Lower lobe of right lung (tissue), 2 donors: ENCODE data around the gene COMP. TPM values are rescaled to one million over a fixed set of nuclear protein-coding genes. Genes with fewer than 3 reads are reported as not detected.

Experiments used
- ATAC-seq, 2 donors: fragments of 200-7000 bp; cut with Tn5 transposase; one replicate each; pipeline ENCODE4 v1.9.1; 2020 to 2022; ENCODE audit warnings: mild to moderate bottlenecking in 2 of 2, moderate library complexity in 2 of 2
- DNase-seq: peaks from one replicate; pipeline ENCODE4 v3.0.0-alpha.2; 2020
- H3K27ac ChIP-seq: fragments of 200-600 bp; one replicate; pipeline ENCODE4 v1.8.0; 2022
- H3K27me3 ChIP-seq: fragments of 200-600 bp; one replicate; pipeline ENCODE4 v1.8.0; 2022; ENCODE audit warnings: low read depth
- H3K36me3 ChIP-seq: fragments of 200-600 bp; one replicate; pipeline ENCODE4 v1.8.0; 2022; ENCODE audit warnings: mild to moderate bottlenecking
- H3K4me1 ChIP-seq: fragments of 200-600 bp; one replicate; pipeline ENCODE4 v1.8.0; 2022
- H3K4me3 ChIP-seq: fragments of 200-600 bp; one replicate; pipeline ENCODE4 v1.8.0; 2022; ENCODE audit warnings: mild to moderate bottlenecking
- H3K9me3 ChIP-seq: fragments of 200-600 bp; one replicate; pipeline ENCODE4 v1.8.0; 2022
- CTCF ChIP-seq: fragments of 200-600 bp; IDR thresholded peaks from one replicate; pipeline ENCODE4 v1.8.0; 2022; ENCODE audit warnings: antibody characterized with exemption, mild to moderate bottlenecking
- intact Hi-C: fragments of 100-400 bp; cut with DNase I; formaldehyde crosslinking; loops from one replicate; pipeline ENCODE4 v1.11.0; 2022
- total RNA-seq: library from RNA; stranded (reverse); fragmentation: NEBNext Ultra II Directional; extraction: Animal tissue kit (Norgen Biotek cat#: 25700); gene quantifications from one replicate; pipeline ENCODE4 v1.2.1, GENCODE V29; 2021
- donor health status: DM: no; HTN: yes; CAD: no; lungs with severe emphysema.

COMP gene
- total RNA-seq, 1 donor from 2014 or later, result 2.3 TPM

- intact Hi-C loops, result no loop called here
- DNase-seq, result peak; percentile 70
- no peak for TF ChIP-seq CTCF
- Histone ChIP-seq H3K27me3 (no peaks in the 10 kb centered on the region), H3K27ac (peak overlapping the region; percentile 11), H3K36me3 (no peaks in the 10 kb centered on the region), H3K9me3 (no peaks in the 10 kb centered on the region), H3K4me1 (peaks cover 37% of the 10 kb centered on the region), H3K4me3 (no peak overlapping the region)
- peak; percentile 47 to 68 for ATAC-seq
These were observed 27.2 kb downstream of the COMP start for GRCh38 chr19:18763674-18764590.

GRCh38 chr19:18762125-18763023 is 28.7 kb downstream of the COMP start:
- Histone ChIP-seq H3K36me3 (no peaks in the 10 kb centered on the region), H3K27me3 (no peaks in the 10 kb centered on the region), H3K9me3 (no peaks in the 10 kb centered on the region), H3K4me3 (peak overlapping the region; percentile 17), H3K27ac (peak overlapping the region; percentile 55), H3K4me1 (peaks cover 34% of the 10 kb centered on the region)
- DNase-seq, result peak; percentile 92
- TF ChIP-seq CTCF, result no peak
- peak; percentile 91 to 92 for ATAC-seq
- intact Hi-C loops, result no loop called here

- intact Hi-C loops, result no loop called here
- no peak for TF ChIP-seq CTCF
- peak overlapping the region; percentile 55 for H3K27ac ChIP-seq
- DNase-seq, result no peak
- no peak for ATAC-seq
- peak overlapping the region; percentile 17 for H3K4me3 ChIP-seq
- H3K9me3 ChIP-seq, result no peaks in the 10 kb centered on the region
- no peaks in the 10 kb centered on the region for H3K27me3 ChIP-seq
- H3K4me1 ChIP-seq, result peaks cover 34% of the 10 kb centered on the region
- peaks cover 6% of the 10 kb centered on the region for H3K36me3 ChIP-seq
These were observed 29.5 kb downstream of the COMP start for GRCh38 chr19:18761531-18762110.

- DNase-seq (no peak), ATAC-seq (no peak)
- Histone ChIP-seq H3K4me3 (no peak overlapping the region), H3K4me1 (peaks cover 34% of the 10 kb centered on the region), H3K27me3 (no peaks in the 10 kb centered on the region), H3K27ac (no peak overlapping the region), H3K36me3 (peaks cover 8% of the 10 kb centered on the region), H3K9me3 (no peaks in the 10 kb centered on the region)
- intact Hi-C loops, result no loop called here
- TF ChIP-seq CTCF, result no peak
These were observed 30.4 kb downstream of the COMP start for GRCh38 chr19:18760440-18761383.
